GM12878 (cell line): ENCODE measurements around the gene GPR151. TPM values are rescaled to one million over a fixed set of nuclear protein-coding genes. Genes with fewer than 3 reads are reported as not detected.

Experiments
- ATAC-seq: fragments of 200-7000 bp; cut with Tn5 transposase; 3 replicates; pipeline ENCODE4 v1.9.1; 2020; ENCODE audit warnings: mild to moderate bottlenecking, moderate library complexity
- BruUV-seq: library from RNA; stranded (reverse); fragments of 400-500 nt; replicated peaks from 2 replicates; lab custom pipeline; 2021; lab: Mats Ljungman, UMichigan
- CTCF ChIA-PET: fragments of 300-600 bp; sonication (Branson Sonifier 250); formaldehyde crosslinking; extraction: SDS; loops from one replicate; lab custom pipeline; 2021; ENCODE audit warnings: inconsistent platforms; lab: Yijun Ruan, JAX
- POLR2A ChIA-PET: fragments of 350-600 bp; formaldehyde crosslinking; extraction: SDS; loops from one replicate; lab custom pipeline; 2021; ENCODE audit warnings: inconsistent platforms; lab: Charles Lee
- RAD21 ChIA-PET: fragments of 300-600 bp; sonication (Branson Sonifier 250); formaldehyde crosslinking; loops from one replicate; lab custom pipeline; 2023; ENCODE audit warnings: antibody characterized with exemption; ENCODE audit not compliant: unreplicated experiment; lab: Charles Lee
- SMC1A ChIA-PET: fragments of 300-600 bp; sonication (Branson Sonifier 250); formaldehyde crosslinking; loops from one replicate; lab custom pipeline; 2023; ENCODE audit not compliant: unreplicated experiment, uncharacterized antibody; lab: Charles Lee
- DNase-seq: peaks from one replicate; pipeline ENCODE4 v3.0.0-alpha.2; 2011; ENCODE audit warnings: low read depth, low spot score
- FAIRE-seq: peaks from 3 replicates; lab custom pipeline; 2011; peaks lifted over from hg19 to GRCh38; lab: Jason Lieb, UNC
- H2AFZ ChIP-seq: 2 replicates; pipeline ENCODE4 v1.6.0; 2011; ENCODE audit warnings: low read depth, low read length, control low read depth; ENCODE audit not compliant: control insufficient read depth
- H3K27ac ChIP-seq: 2 replicates; pipeline ENCODE4 v1.5.1; 2011; ENCODE audit warnings: control low read depth; ENCODE audit not compliant: control insufficient read depth, insufficient read depth
- H3K27me3 ChIP-seq, 2 experiments: replicated peaks in 1 of 2; 2 replicates each; pipeline versions ENCODE4 v1.6.0 to v1.6.1; 2011; ENCODE audit warnings: low read length in 1 of 2; ENCODE audit not compliant: control insufficient read depth in 2 of 2, insufficient read depth in 2 of 2
- H3K36me3 ChIP-seq, 2 experiments: 2 replicates each; pipeline ENCODE4 v1.5.1; 2011; ENCODE audit warnings: low read length in 1 of 2; ENCODE audit not compliant: control insufficient read depth in 2 of 2, insufficient read depth in 2 of 2
- H3K4me1 ChIP-seq: 2 replicates; pipeline ENCODE4 v1.6.1; 2011; ENCODE audit warnings: mild to moderate bottlenecking, low read length, moderate library complexity, mixed read lengths; ENCODE audit not compliant: control insufficient read depth, insufficient read depth
- H3K4me2 ChIP-seq: 2 replicates; pipeline ENCODE4 v1.6.0; 2011; ENCODE audit warnings: control low read depth; ENCODE audit not compliant: control insufficient read depth, insufficient read depth
- H3K4me3 ChIP-seq: fragments of 200-600 bp; sonication (generic); 2 replicates; pipeline ENCODE4 v1.5.1; 2016
- H3K79me2 ChIP-seq: 2 replicates; pipeline ENCODE4 v1.6.0; 2011; ENCODE audit warnings: low read length; ENCODE audit not compliant: control insufficient read depth, insufficient read depth
- H3K9ac ChIP-seq: 2 replicates; pipeline ENCODE4 v1.8.0; 2011; ENCODE audit warnings: low read length, control low read depth, mixed read lengths; ENCODE audit not compliant: control insufficient read depth, insufficient read depth
- H3K9me3 ChIP-seq: replicated peaks from 3 replicates; pipeline ENCODE4 v1.5.1; 2011; ENCODE audit warnings: mild to moderate bottlenecking, low read length; ENCODE audit not compliant: control insufficient read depth, insufficient read depth
- H4K20me1 ChIP-seq: 2 replicates; pipeline ENCODE4 v1.6.0; 2011; ENCODE audit not compliant: control insufficient read depth, insufficient read depth
- BHLHE40 ChIP-seq, 2 experiments: fragments of 450-650 bp in 1 of 2; IDR thresholded peaks; 2 replicates each; pipeline ENCODE4 v1.6.1; 2011 to 2017; ENCODE audit warnings: low read depth in 2 of 2, borderline replicate concordance in 1 of 2, improper control_type of control experiment in 1 of 2, low read length in 1 of 2, mild to moderate bottlenecking in 1 of 2
- CBFB ChIP-seq: IDR thresholded peaks from 2 replicates; pipeline ENCODE4 v1.6.1; 2016; ENCODE audit warnings: antibody characterized with exemption, low read depth
- CBX5 ChIP-seq: sonication (generic); IDR thresholded peaks from 2 replicates; pipeline ENCODE4 v1.6.1; 2016; ENCODE audit warnings: low read depth, moderate library complexity, mild to moderate bottlenecking, inconsistent platforms
- CREB1 ChIP-seq: IDR thresholded peaks from 2 replicates; pipeline ENCODE4 v1.6.1; 2012; ENCODE audit warnings: low read depth, mild to moderate bottlenecking, inconsistent platforms
- DPF2 ChIP-seq: fragments of 450-650 bp; IDR thresholded peaks from 2 replicates; pipeline ENCODE4 v1.6.1; 2017; ENCODE audit warnings: mild to moderate bottlenecking
- EP300 ChIP-seq, 2 experiments: fragments of 150-350 bp in 1 of 2; IDR thresholded peaks; 2 replicates each; pipeline ENCODE4 v1.6.1; 2011 to 2012; ENCODE audit warnings: low read depth in 2 of 2, low read length in 2 of 2, borderline replicate concordance in 1 of 2, improper control_type of control experiment in 1 of 2, inconsistent platforms in 1 of 2; ENCODE audit not compliant: control insufficient read depth in 1 of 2
- FOXM1 ChIP-seq: IDR thresholded peaks from 2 replicates; pipeline ENCODE4 v1.6.1; 2012; ENCODE audit warnings: low read depth, mild to moderate bottlenecking, inconsistent platforms, low read length, moderate library complexity
- IKZF2 ChIP-seq, 2 experiments: fragments of 450-650 bp; IDR thresholded peaks; 2 replicates each; pipeline ENCODE4 v1.6.1; 2017; ENCODE audit warnings: mild to moderate bottlenecking in 2 of 2, moderate library complexity in 2 of 2
- MEF2B ChIP-seq: fragments of 450-650 bp; IDR thresholded peaks from 2 replicates; pipeline ENCODE4 v1.6.1; 2018; ENCODE audit warnings: mild to moderate bottlenecking, moderate library complexity; ENCODE audit not compliant: partially characterized antibody, poor library complexity, severe bottlenecking
- MTA2 ChIP-seq: fragments of 450-650 bp; IDR thresholded peaks from 2 replicates; pipeline ENCODE4 v1.6.1; 2016; ENCODE audit warnings: low read depth, mild to moderate bottlenecking, moderate library complexity
- RAD51 ChIP-seq: fragments of 450-650 bp; IDR thresholded peaks from 2 replicates; pipeline ENCODE4 v1.6.1; 2016; ENCODE audit warnings: moderate library complexity, mild to moderate bottlenecking, inconsistent platforms
- TBL1XR1 ChIP-seq: IDR thresholded peaks from 2 replicates; pipeline ENCODE4 v1.6.1; 2012; ENCODE audit warnings: low read depth, low read length, improper control_type of control experiment
- YY1 ChIP-seq: IDR thresholded peaks from 2 replicates; pipeline ENCODE4 v1.6.1; 2011; ENCODE audit warnings: low read depth, mild to moderate bottlenecking, low read length
- ZSCAN29 ChIP-seq: fragments of 450-650 bp; IDR thresholded peaks from 2 replicates; pipeline ENCODE4 v1.6.1; 2017; ENCODE audit warnings: mild to moderate bottlenecking, moderate library complexity
- WGBS: methylation state at CpG from one replicate; pipeline ENCODE4 v1.1.6; 2016; ENCODE audit warnings: low lambda C conversion rate; ENCODE audit not compliant: insufficient replicate concordance, insufficient coverage; ENCODE audit errors: missing lambda C conversion rate; 5-methylcytosine and 5-hydroxymethylcytosine counted together
- in situ Hi-C: fragments of 300-500 bp; cut with MboI; formaldehyde crosslinking; loops from 9 replicates; pipeline ENCODE4 v1.14.3; 2018; ENCODE audit warnings: mixed read lengths
- intact Hi-C: fragments of 100-400 bp; cut with micrococcal nuclease; formaldehyde crosslinking; loops from one replicate; pipeline ENCODE4 v1.14.2; 2022; ENCODE audit not compliant: unreplicated experiment
- polyA plus RNA-seq, 11 experiments: library from polyadenylated mRNA; depleted of rRNA in 4 of 11; unstranded in 6 of 11; stranded (reverse) in 5 of 11; fragments of >200 nt; fragmentation: Nextera tagmentation in 4 of 11; fragmentation: Illumina TruSeq in 1 of 11; extraction: Ambion mirVana in 4 of 11; extraction: Trizol in 1 of 11; gene quantifications; 1 replicate in 1 of 11; 2 replicates in 10 of 11; pipeline versions ENCODE4 v1.2.1 to v1.2.3, GENCODE V29; 2011 to 2016; ENCODE audit warnings: inconsistent platforms in 2 of 11, missing spikeins in 2 of 11, low read depth in 1 of 11
- total RNA-seq, 4 experiments: library from RNA; depleted of rRNA in 3 of 4; stranded (reverse); fragments of >200 nt in 3 of 4; fragmentation: Illumina TruSeq in 1 of 4; extraction: Trizol in 1 of 4; gene quantifications; 2 replicates each; pipeline versions ENCODE4 v1.2.1 to v1.2.3, GENCODE V29; 2013 to 2021
- TF ChIP-seq, protein P1 (sequence below): IDR thresholded peaks from 2 replicates; pipeline ENCODE4 v1.6.1; 2011; ENCODE audit warnings: borderline replicate concordance, low read depth, mild to moderate bottlenecking, moderate library complexity, mixed read lengths, low read length; ENCODE audit not compliant: insufficient read depth; ENCODE audit errors: extremely low read length
- TF ChIP-seq, protein P2 (sequence below): fragments of 450-650 bp; IDR thresholded peaks from 2 replicates; pipeline ENCODE4 v1.6.1; 2018; ENCODE audit warnings: borderline replicate concordance, mild to moderate bottlenecking; ENCODE audit not compliant: partially characterized antibody

GPR151 gene
- total and polyA plus RNA-seq, 10 of the 15 experiments (the other 5 are each of a cell fraction or from before 2014, with no cell fraction given): 0.11 TPM; not detected in 9

GRCh38 chr5:146538432-146538831 is 22.4 kb upstream of the GPR151 start:
- ChIA-PET POLR2A (no interaction called here), RAD21 (interaction anchor here (1.1 to 1.7 kb wide), 3 partner anchors 22 to 650 kb away, joined by 3 to 6 read pairs (median 6); no protein-coding TSS in a partner anchor), SMC1A (interaction anchor here (1.1 kb wide), 1 partner anchor 427 kb away, joined by 10 read pairs; no protein-coding TSS in a partner anchor), CTCF (interaction anchor here (0.9 to 6.4 kb wide), 5 partner anchors 10 to 650 kb away, joined by 3 to 80 read pairs (median 5); no protein-coding TSS in a partner anchor)
- BruUV-seq: no TSS peak
- WGBS: 60% methylated on average over 3 of the region's 3 CpGs
- Histone ChIP-seq H3K4me3 (no peak overlapping the region), H3K9me3 (no peaks in the 10 kb centered on the region), H3K4me2 (no peak overlapping the region), H2AFZ (no peak overlapping the region), H4K20me1 (no peaks in the 10 kb centered on the region), H3K9ac (no peak overlapping the region), H3K4me1 (no peaks in the 10 kb centered on the region), H3K27me3 (no peaks in the 10 kb centered on the region), H3K27ac (no peak overlapping the region), H3K36me3 (no peaks in the 10 kb centered on the region), H3K79me2 (no peaks in the 10 kb centered on the region)
- ATAC-seq (no peak), DNase-seq (no peak), FAIRE-seq (no peak)
- no peak for TF ChIP-seq BHLHE40 (IDR thresholded peaks at IDR 0.05; ENCODE audit: borderline replicate concordance in 1 of 2, low read depth in 2 of 2, low read length in 1 of 2)
- no peak for TF ChIP-seq EP300 (IDR thresholded peaks at IDR 0.05; ENCODE audit: borderline replicate concordance in 1 of 2, control insufficient read depth in 1 of 2, low read depth in 2 of 2, low read length in 2 of 2)
- TF ChIP-seq YY1: no peak
- TF ChIP-seq CREB1: no peak
- TF ChIP-seq IKZF2 (IDR thresholded peaks at IDR 0.05): no peak
- no peak for TF ChIP-seq DPF2
- TF ChIP-seq CBX5: no peak
- TF ChIP-seq, protein P1, sequence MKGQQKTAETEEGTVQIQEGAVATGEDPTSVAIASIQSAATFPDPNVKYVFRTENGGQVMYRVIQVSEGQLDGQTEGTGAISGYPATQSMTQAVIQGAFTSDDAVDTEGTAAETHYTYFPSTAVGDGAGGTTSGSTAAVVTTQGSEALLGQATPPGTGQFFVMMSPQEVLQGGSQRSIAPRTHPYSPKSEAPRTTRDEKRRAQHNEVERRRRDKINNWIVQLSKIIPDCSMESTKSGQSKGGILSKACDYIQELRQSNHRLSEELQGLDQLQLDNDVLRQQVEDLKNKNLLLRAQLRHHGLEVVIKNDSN: no peak
- no peak for TF ChIP-seq TBL1XR1
- TF ChIP-seq FOXM1: no peak
- TF ChIP-seq CBFB: no peak
- TF ChIP-seq, protein P2, sequence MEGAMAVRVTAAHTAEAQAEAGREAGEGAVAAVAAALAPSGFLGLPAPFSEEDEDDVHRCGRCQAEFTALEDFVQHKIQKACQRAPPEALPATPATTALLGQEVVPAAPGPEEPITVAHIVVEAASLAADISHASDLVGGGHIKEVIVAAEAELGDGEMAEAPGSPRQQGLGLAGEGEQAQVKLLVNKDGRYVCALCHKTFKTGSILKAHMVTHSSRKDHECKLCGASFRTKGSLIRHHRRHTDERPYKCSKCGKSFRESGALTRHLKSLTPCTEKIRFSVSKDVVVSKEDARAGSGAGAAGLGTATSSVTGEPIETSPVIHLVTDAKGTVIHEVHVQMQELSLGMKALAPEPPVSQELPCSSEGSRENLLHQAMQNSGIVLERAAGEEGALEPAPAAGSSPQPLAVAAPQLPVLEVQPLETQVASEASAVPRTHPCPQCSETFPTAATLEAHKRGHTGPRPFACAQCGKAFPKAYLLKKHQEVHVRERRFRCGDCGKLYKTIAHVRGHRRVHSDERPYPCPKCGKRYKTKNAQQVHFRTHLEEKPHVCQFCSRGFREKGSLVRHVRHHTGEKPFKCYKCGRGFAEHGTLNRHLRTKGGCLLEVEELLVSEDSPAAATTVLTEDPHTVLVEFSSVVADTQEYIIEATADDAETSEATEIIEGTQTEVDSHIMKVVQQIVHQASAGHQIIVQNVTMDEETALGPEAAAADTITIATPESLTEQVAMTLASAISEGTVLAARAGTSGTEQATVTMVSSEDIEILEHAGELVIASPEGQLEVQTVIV: no peak
- no peak for TF ChIP-seq RAD51
- TF ChIP-seq MEF2B: no peak
- TF ChIP-seq MTA2: no peak
- no peak for TF ChIP-seq ZSCAN29
- in situ Hi-C loops: no loop called here
- intact Hi-C loops: no loop called here
